GM23248 (cell line): Measurements from ENCODE around the gene MOB1A.

Experiments used
- EZH2 ChIP-seq: fragments of 200-600 bp; sonication (generic); IDR thresholded peaks from 2 replicates; pipeline ENCODE4 v1.6.1; 2018; ENCODE audit warnings: antibody characterized with exemption, mild to moderate bottlenecking; ENCODE audit not compliant: insufficient read depth, poor library complexity, severe bottlenecking
- EZH2phosphoT487 ChIP-seq: fragments of 200-600 bp; sonication (generic); IDR thresholded peaks from 2 replicates; pipeline ENCODE4 v1.6.1; 2018; ENCODE audit warnings: antibody characterized with exemption, moderate library complexity, mild to moderate bottlenecking, low read depth; ENCODE audit not compliant: insufficient read depth

GRCh38 chr2:74212702-74213410 is 34.2 kb upstream of the MOB1A start:
- TF ChIP-seq EZH2 (no peak), EZH2phosphoT487 (no peak)
